ENCODE measurements around the gene MICU2. TPM values are rescaled to one million over a fixed set of nuclear protein-coding genes. Genes with fewer than 3 reads are reported as not detected.

MICU2 gene
- total RNA-seq, 2 experiments from 2014 or later, result 37.5 to 51.3 TPM

- intact Hi-C loops (cut with micrococcal nuclease; ENCODE audit: unreplicated experiment), result no loop called here
- ChIA-PET CTCF (ENCODE audit: unreplicated experiment) (no interaction called here), POLR2A (interaction anchor here (0.6 to 3.9 kb wide), 3 partner anchors 14 to 391 kb away, joined by 5 to 11 read pairs (median 10); partner anchors contain the start of gene MICU2)
- H3K9me2 ChIP-seq (ENCODE audit: insufficient read depth, low read length), result no peaks in the 10 kb centered on the region
- peaks cover 8% of the 10 kb centered on the region for H3K4me1 ChIP-seq (ENCODE audit: insufficient read depth, low read length, poor library complexity, severe bottlenecking)
- H2AFZ ChIP-seq (ENCODE audit: low read length), result no peak overlapping the region
- peaks cover 14% of the 10 kb centered on the region; the same call in 1 of the 2 replicates for H3K9me3 ChIP-seq (ENCODE audit: low read length)
- H3K4me2 ChIP-seq (ENCODE audit: low read length), result no peak overlapping the region
- no peaks in the 10 kb centered on the region for H4K20me1 ChIP-seq (ENCODE audit: insufficient read depth, low read length)
- peaks cover 55% of the 10 kb centered on the region for H3K79me2 ChIP-seq (ENCODE audit: insufficient read depth, low read depth, low read length)
- no TSS peak for BruUV-seq (replicated peaks)
- TF ChIP-seq EZH2phosphoT487 (IDR thresholded peaks at IDR 0.05; ENCODE audit: borderline replicate concordance, low read depth, low read length), result no peak
- no peak for TF ChIP-seq CTCF (conservative IDR thresholded peaks at IDR 0.05; ENCODE audit: low read length)
- no peak for DNase-seq (ENCODE audit: low spot score)
- peaks cover 13% of the 10 kb centered on the region for H3K36me3 ChIP-seq (ENCODE audit: insufficient read depth, low read length)
- no peak overlapping the region for H3K4me3 ChIP-seq (ENCODE audit: low read depth, low read length, poor library complexity, severe bottlenecking)
- no peak overlapping the region for H3K27ac ChIP-seq (ENCODE audit: low read depth, low read length, poor library complexity, severe bottlenecking)
Measured at GRCh38 chr13:21584973-21585592, 18.9 kb downstream of the MICU2 start.

GRCh38 chr13:21583478-21583877, 20.5 kb downstream of the MICU2 start:
- ChIA-PET POLR2A (interaction anchor here (0.6 to 3.9 kb wide), 4 partner anchors 8 to 61 kb away, joined by 4 to 11 read pairs (median 8); partner anchors contain the start of gene MICU2), CTCF (ENCODE audit: unreplicated experiment) (no interaction called here)
- BruUV-seq (replicated peaks), result no TSS peak
- Histone ChIP-seq H3K4me1 (ENCODE audit: insufficient read depth, low read length, poor library complexity, severe bottlenecking) (peaks cover 14% of the 10 kb centered on the region), H4K20me1 (ENCODE audit: insufficient read depth, low read length) (no peaks in the 10 kb centered on the region), H2AFZ (ENCODE audit: low read length) (no peak overlapping the region), H3K36me3 (ENCODE audit: insufficient read depth, low read length) (peaks cover 13% of the 10 kb centered on the region), H3K9me2 (ENCODE audit: insufficient read depth, low read length) (no peaks in the 10 kb centered on the region), H3K9me3 (ENCODE audit: low read length) (peaks cover 14% of the 10 kb centered on the region; the same call in 1 of the 2 replicates), H3K4me2 (ENCODE audit: low read length) (no peak overlapping the region), H3K79me2 (ENCODE audit: insufficient read depth, low read depth, low read length) (peaks cover 49% of the 10 kb centered on the region), H3K4me3 (ENCODE audit: low read depth, low read length, poor library complexity, severe bottlenecking) (no peak overlapping the region), H3K27ac (ENCODE audit: low read depth, low read length, poor library complexity, severe bottlenecking) (no peak overlapping the region)
- intact Hi-C loops (cut with micrococcal nuclease; ENCODE audit: unreplicated experiment), result no loop called here
- TF ChIP-seq EZH2phosphoT487 (IDR thresholded peaks at IDR 0.05; ENCODE audit: borderline replicate concordance, low read depth, low read length), result no peak
- no peak for TF ChIP-seq CTCF (conservative IDR thresholded peaks at IDR 0.05; ENCODE audit: low read length)
- DNase-seq (ENCODE audit: low spot score), result no peak

GRCh38 chr13:21580736-21581135, 23.2 kb downstream of the MICU2 start:
- Histone ChIP-seq H3K4me2 (ENCODE audit: low read length) (no peak overlapping the region), H3K79me2 (ENCODE audit: insufficient read depth, low read depth, low read length) (peaks cover 49% of the 10 kb centered on the region; the same call in 1 of the 2 replicates), H3K4me1 (ENCODE audit: insufficient read depth, low read length, poor library complexity, severe bottlenecking) (peaks cover 14% of the 10 kb centered on the region), H4K20me1 (ENCODE audit: insufficient read depth, low read length) (no peaks in the 10 kb centered on the region), H3K4me3 (ENCODE audit: low read depth, low read length, poor library complexity, severe bottlenecking) (no peak overlapping the region), H3K27ac (ENCODE audit: low read depth, low read length, poor library complexity, severe bottlenecking) (no peak overlapping the region), H3K36me3 (ENCODE audit: insufficient read depth, low read length) (peaks cover 13% of the 10 kb centered on the region), H3K9me3 (ENCODE audit: low read length) (peaks cover 14% of the 10 kb centered on the region; the same call in 1 of the 2 replicates), H2AFZ (ENCODE audit: low read length) (no peak overlapping the region), H3K9me2 (ENCODE audit: insufficient read depth, low read length) (no peaks in the 10 kb centered on the region)
- ChIA-PET CTCF (ENCODE audit: unreplicated experiment) (interaction anchor here (0.5 kb wide), 1 partner anchor 322 kb away, joined by 3 read pairs; no protein-coding TSS in a partner anchor), POLR2A (interaction anchor here (1.0 kb wide), 1 partner anchor 9 kb away, joined by 3 read pairs; no protein-coding TSS in a partner anchor)
- TF ChIP-seq CTCF (conservative IDR thresholded peaks at IDR 0.05; ENCODE audit: low read length) (no peak), EZH2phosphoT487 (IDR thresholded peaks at IDR 0.05; ENCODE audit: borderline replicate concordance, low read depth, low read length) (no peak)
- intact Hi-C loops (cut with micrococcal nuclease; ENCODE audit: unreplicated experiment), result no loop called here
- DNase-seq (ENCODE audit: low spot score), result no peak
- no TSS peak for BruUV-seq (replicated peaks)

All from OCI-LY7 (cell line).